KBM-7 (cell line): ENCODE measurements around the gene CRIM1.

Experiments
- DNase-seq: peaks from one replicate; pipeline ENCODE4 v3.0.0-alpha.2; 2015
- in situ Hi-C: fragments of 300-500 bp; cut with MboI; formaldehyde crosslinking; loops from 2 replicates; pipeline ENCODE4 v1.14.3; 2020; ENCODE audit warnings: low sequenced_read_pairs, low pct_unique_long_range_greater_than_20kb, mixed read lengths

The CRIM1 gene

DNA sequence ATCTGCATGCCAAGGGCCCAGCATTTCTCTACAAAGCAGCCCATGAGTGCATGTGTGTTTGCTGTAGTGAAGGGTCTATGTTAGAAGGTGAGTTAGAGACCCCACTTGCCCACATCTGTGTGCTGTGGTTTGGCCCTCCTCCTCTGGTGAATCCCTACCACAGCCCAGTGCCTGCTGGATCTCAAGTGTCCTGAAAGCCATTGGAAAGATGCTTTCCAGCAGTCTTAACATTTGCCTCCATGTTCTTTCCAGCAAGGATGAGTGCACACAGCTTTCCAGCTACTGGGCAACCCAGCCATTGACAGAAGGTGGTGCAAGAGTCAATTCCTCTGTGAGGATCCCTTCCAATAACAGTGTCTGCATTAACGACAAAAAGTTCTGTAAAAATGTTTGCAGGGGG lies 13.6 kb downstream of the CRIM1 start:
- in situ Hi-C loops = loop anchor here (25.0 kb wide), 2 partner anchors 293 to 418 kb away; no protein-coding TSS in a partner anchor
- DNase-seq = no peak

DNA sequence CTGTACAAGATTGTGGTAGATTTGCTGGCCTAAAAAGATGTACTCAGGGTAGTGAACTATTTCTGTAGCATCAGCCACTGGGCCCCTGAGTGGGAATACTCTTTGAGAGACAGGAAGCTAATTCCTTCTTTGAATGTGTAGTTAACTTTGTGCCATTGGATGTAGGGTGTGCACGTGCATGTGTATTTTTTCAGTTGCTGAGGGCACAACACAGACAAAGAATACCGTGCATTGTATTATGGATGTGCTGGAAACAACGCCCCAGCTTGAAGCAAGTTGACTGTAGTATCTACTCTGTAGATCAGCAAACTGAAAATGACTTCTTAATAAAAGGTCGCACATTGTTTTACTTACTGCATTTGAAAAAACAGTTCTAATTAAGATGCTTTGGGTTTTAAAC lies 14.1 kb downstream of the CRIM1 start:
- no peak for DNase-seq
- in situ Hi-C loops = loop anchor here (25.0 kb wide), 2 partner anchors 293 to 418 kb away; no protein-coding TSS in a partner anchor

DNA sequence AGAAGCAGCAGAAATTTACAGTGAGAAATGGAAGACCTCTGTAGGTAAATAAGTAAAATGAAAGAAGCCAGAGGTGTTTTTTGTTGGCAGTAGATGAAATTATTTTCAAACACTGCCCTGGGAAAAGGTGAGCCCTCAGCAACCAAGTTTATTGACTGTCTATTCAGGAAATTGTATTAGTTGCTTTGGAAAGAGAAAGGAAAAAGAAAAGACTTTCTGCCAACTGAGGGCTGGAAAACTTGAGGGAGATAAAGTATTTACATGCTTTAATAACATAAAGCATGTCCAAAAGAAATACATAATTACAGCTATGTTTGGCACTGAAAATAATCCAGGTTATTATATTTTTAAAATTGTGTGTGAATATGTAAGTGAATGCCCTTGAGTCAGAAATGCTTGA lies 14.7 kb downstream of the CRIM1 start:
- in situ Hi-C loops = loop anchor here (25.0 kb wide), 2 partner anchors 292 to 417 kb away; no protein-coding TSS in a partner anchor
- no peak for DNase-seq

DNA sequence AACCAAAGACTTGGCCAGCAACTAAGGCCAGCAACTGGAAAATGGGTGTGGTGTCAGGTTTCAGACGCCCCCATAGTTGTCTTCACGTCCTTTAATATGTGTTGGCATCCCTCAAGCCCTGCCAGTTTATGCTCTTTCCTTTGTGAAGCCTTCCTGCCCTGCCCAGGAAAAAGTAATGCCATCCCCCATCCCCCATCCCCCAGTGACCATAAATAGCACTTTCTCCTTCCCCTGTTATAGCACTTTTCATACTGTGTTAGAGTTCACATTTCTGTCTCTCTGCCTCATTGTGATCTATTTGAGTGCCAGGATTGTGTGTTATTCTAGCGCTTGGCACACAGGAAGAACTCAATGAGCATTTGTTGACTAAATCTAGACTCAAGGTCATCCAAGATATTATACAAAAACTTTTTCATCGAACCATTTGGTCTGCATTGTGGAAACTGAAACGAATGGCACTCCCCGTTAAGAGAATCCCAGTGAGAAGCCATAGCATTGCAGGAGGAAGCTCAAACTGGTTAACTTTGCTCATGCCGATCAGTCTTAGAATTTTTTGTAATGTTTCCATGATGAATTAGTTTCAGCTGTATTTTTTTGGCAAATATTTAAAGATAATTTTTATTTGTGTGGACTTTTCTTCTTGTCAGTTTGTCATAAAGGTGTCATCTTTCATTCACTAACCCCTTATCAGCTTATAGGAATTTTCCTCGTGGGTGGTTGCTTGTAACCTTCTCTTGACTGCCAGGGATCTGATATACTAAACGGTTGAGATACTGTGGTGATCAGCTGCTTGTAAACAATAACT lies 15.7 kb downstream of the CRIM1 start:
- DNase-seq = no peak
- in situ Hi-C loops = loop anchor here (25.0 kb wide), 2 partner anchors 291 to 416 kb away; no protein-coding TSS in a partner anchor

DNA sequence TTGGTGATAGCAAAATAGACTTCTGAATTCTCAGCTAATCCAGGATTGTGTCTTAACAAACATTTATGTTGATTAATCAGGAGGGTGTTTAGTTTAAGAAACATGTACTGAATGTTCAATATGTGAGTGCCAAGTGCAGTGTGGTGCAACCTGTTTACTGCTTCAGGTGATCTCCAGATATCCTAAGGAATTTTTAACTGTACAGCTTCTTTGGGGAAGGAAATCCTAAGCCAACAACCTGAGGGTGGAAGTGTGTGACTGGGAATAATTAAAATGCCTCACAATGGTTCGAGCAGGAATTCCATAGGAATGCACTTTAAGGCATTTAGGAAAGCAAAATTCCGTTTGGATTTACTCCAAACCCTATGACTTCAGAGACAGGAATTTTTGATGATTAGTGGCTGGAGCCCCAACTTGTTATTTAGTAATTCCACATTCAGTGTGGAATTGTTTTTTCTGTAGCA lies 16.4 kb downstream of the CRIM1 start:
- in situ Hi-C loops = loop anchor here (25.0 kb wide), 2 partner anchors 290 to 415 kb away; no protein-coding TSS in a partner anchor
- no peak for DNase-seq

DNA sequence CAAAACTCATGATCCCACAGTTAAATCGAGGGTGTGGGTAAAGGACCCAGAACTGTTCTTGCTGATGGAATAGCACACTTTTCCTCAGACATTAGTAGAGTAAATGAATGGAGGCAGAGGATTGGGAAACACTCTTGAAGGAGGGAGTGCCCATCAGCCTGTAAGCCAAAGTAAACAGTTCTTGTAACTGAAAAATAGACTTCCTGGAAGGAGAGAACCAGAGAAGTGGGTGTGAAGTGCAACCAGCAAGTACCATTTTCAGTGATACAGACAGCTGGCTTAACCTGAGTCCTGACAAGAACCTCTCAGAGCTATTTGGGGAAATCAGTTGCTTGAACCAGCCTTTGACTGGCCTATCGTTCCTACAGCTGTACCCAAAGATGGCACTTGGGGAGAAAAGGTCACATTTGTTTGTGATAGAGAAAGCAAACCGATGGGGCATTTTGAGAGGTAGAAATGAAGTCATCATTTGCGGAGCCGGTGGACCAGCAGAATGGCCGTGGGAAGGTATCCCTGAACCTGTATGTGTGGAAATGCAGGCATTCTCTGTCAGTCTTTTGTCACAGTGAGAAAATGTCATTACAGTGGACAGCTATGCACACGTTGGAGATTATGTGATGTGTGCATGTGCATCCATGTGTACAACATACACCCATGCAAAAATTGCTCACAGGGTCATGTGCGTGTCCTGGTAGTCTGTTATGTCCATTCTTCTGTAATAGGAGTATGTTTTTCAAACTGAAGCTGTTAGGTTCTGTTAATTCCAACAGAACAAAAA lies 17.8 kb downstream of the CRIM1 start:
- no peak for DNase-seq
- in situ Hi-C loops = loop anchor here (25.0 kb wide), 2 partner anchors 289 to 414 kb away; no protein-coding TSS in a partner anchor

DNA sequence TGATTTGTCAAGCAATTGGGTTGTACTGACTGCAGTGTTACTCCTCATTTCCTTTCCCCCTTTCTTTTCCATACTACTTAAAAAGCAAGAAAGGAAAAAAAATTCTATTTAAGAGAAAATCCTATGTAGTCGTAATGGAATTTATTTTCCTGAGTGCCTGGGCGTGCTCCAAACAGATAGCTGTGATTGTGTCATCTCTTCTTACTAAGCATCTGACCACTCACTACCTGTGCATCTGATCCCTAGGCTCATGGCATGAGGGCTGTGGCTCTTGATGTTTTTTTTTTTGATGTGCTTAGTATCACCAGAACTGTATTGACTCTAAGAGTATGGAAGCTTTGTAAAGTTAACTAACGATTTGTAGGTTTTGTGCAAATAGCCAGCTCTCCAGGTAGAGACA lies 19.0 kb downstream of the CRIM1 start:
- in situ Hi-C loops = loop anchor here (25.0 kb wide), 2 partner anchors 288 to 413 kb away; no protein-coding TSS in a partner anchor
- DNase-seq = no peak

DNA sequence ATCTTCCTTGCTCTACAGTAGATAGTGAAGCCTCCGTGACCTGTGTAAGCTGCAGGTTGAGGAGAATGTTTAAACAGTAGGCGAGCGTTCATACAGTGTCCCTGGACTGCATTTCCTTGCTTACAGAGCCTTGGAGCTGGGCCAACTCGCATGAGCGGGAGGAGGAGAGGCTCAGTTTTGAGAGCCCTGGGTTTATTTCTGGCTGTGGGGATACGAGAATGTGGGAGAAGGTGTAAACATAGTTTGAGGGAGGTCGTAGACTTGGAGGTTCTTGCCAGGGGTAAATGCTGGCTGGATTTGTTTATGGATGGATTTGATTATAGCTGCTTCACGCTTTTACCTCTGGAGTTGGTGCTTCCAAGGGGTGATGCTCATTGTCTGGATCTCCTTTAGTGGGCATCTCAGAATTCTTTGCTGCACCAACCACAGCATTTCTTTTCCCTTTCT lies 20.8 kb downstream of the CRIM1 start:
- no peak for DNase-seq
- in situ Hi-C loops = no loop called here

DNA sequence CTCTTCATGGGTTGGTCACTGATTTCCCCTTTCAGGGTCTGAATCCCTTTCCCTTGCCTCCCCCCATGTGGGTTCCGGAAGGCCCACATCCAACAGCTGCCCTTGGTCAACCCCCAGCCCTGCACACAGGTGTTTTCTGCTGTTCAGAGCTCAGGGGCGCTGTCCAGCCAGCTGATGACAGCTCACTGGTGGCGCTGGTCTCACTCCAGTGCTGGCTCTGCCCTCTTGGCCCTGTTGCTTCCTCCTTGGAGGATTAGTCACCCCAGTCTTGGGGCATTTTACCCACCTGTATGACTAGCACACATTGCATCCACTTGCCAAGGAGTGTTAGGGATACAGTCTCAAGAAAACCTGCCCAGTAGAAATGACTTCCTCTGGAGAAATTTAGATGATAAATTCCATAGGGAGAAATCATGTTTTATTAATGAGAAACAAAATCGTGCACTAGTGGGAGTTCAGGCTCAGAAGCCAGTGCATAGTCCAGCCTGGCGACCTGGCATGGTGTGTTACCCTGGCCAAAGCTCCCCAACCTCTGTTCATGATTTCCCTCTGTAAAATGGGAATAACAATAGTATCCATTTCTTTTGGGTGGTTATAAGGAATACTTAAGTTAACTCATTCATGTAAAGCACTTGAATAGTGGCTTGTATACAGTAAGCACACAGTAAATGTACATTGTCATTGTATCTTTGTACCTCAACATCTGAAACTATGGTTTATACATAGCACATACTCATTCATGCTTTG lies 21.6 kb downstream of the CRIM1 start:
- DNase-seq = no peak
- in situ Hi-C loops = no loop called here

DNA sequence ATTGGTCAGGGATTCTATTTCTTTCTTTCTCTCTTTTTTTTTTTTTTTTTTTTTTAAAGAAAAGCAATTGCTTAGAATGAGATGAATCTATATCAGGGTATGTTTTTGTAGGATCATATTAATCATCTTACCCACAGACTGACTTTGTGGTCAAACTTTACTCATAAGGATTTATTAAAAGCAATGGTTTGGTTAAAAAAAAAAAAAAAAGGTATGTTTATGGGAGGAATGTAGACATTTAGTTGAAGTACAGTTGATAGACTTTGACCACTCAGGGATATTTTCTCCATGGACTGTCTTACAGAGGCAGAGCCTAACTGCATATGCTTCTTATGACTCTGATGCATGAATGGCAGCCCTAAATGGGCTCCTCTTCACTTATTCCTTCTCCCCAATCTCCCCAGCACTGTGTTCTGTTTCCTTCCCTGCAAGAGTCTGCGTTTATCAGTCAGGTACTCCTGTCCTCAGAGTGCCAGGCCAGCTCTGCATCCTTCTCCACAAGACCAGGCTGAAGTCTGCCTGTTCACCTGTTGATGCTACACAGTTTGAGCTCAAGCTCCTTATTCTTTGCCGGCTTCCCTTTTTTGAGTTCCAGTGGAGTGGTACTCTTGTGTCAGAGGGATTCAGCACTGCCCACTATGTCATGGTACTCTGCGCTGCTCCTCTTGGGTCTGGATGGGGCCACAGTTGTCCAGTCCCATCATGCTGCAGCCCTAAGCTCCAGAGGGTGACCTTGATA lies 24.3 kb downstream of the CRIM1 start:
- no peak for DNase-seq
- in situ Hi-C loops = no loop called here

DNA sequence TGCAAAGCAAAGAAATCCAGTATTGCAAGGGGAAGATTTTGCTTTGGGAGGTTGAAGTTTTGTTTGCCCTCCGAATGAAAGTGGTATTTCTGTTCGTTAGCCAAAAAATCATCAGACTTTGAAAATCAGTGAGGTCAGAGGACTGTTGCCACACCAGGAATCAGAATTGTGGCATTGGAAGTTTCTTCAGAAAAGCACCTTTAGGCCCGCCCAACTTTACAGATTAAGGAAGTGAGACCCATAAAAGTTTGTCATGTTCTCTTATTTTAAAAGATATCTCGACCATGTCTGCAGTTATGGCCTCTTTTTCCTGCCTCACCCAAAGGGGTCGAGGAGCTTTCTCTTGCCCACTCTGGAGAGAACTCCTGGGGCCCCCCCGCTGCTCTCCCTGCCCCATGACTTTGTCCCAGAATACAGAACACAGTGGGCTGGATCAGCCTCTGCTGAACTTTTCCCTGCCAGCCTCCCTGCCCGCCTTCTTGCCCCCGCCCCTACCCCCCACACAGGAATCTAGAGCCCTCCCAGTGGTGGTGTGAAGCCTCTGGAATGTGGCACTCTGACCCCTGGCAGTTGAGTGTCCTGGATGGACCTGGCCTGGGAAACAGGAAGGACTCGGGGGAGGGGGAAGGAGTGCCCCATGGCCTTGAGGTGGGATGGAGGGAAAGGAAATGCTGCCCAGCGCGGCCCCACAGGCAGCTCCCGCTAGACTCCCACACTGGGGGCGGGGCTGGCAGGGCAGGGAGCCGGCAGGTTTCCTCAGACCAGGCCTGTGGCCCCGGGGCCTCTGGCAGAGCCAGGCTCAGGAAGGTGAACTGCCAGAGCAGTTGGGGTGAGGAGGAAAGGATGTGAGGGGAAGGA lies 25.3 kb downstream of the CRIM1 start:
- DNase-seq = no peak
- in situ Hi-C loops = no loop called here

DNA sequence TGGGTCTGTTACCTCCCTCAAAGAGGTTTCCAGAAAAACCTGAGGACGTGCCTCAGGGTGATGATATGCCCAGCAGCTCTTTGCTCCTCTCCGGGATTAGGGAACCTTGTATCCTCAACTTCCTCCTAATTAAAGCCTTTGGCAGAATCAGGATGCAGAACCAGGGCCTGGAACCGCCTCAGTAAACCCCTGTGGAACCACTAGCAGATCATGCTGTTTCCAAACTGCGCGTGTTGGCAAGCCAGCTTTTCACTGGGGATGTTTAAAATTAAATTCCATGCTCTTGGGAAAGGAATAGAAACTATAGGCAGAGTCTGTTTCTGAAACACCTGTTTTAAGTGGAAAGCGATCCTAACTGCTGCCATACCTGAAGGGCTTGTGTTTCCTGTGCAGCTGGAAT lies 26.4 kb downstream of the CRIM1 start:
- in situ Hi-C loops = no loop called here

DNA sequence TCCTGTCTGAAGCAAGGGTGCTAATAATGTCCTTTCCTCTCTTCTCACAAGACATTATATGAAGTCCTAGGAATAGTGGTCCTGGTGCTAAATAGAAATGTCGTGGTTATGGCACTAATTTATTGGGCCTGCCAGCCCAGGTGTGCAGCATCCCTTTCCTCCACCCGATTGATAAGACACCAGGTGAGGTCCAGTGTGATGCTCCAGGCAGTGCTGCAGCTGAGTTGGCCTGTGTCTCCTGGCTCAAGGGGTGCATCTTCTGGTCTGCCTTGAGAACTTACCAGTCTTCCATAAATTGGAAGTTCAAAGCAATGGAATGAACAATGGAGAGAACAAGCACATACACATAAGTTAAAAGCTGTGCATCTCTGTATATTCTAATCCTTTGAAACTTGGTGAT lies 26.9 kb downstream of the CRIM1 start:
- DNase-seq = no peak
- in situ Hi-C loops = no loop called here

More for the DNA sequence above, 26.4 kb downstream of the CRIM1 start:
- no peak for DNase-seq

DNA sequence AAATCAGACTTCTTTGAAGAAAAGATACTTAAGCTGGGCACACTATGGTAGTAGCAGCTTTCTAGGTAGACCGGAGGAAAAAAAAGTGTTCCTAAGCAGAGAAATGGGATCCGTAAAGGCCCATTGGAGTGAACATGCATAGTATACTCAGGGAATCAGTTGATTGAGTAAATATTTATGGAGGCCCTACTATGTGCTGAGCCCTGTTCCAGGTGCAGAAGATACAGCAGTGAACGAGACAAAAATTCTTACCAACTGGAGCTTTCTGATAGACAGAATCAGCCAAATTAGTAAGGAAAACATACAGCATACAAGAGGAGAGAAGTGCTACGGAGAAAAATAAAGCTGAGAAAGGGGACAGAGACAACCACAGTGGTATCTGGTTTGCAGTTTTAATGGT lies 28.1 kb downstream of the CRIM1 start:
- in situ Hi-C loops = no loop called here
- no peak for DNase-seq

DNA sequence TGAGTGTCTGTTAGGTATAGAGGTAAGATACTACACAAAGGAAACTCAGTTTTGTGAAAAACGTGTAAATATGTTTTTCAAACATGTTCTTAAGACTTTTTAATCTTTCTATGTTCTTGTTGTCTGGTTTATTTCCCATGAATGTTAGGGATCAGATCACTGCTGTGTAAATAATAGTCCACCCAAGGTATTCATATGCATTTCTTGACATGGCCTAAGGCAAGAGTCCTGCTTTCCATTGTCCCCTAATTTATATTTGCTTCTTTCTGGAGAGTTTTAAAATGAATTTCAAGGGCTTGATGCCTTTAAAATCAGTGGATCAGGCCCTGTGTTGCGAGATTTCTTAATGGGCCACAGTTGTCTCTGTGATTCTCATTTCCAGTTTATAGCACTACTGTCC lies 28.9 kb downstream of the CRIM1 start:
- no peak for DNase-seq
- in situ Hi-C loops = no loop called here

DNA sequence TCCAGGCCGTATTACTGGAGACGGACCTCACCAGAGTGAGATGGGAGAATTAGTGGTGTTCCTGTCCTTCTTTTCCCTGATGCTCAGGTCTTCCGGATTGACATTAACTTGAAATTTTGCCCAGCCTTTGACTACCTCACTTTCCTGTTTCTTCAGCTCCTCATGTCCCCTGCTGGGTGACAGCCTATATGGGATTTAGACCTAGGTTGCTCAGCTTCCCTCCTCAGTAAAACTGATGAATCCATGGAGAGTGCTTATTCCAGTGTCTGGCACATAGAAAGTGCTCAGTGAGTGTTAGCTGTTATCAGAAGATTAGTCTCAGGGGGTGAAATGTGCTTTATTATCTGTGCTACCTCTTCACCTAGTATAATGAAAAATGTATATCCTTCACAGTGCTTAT lies 30.0 kb downstream of the CRIM1 start:
- in situ Hi-C loops = no loop called here
- DNase-seq = no peak

DNA sequence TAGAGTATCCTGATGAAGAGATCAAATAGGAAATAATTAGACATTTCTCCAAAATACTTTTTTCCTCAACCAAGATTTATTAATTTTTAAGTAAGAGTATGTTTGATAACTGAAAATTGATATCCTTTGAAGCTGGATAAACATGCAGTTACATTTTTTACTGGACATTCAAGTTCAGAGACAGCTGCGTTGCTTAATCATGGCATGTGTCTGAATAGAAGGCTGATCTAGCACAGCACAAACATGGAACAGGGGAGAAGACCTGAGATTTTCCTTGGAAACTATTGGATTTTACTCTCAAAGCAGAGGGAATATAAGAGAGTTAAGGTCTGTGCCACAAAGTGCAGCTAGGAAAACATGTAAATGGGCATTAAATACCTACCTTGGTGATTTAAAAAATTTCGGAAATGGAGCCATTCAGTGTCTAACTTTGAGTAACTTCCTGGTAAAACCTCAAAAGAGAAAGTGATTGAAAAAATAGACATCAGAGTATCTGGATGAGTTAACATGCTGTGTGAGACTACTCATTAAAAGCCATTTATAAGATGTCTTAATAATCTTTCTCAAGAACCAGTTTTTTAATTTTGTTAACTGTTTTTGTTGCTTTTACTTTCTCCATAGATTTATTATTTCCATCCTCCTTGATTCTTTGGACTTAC lies 31.8 kb downstream of the CRIM1 start:
- DNase-seq = no peak
- in situ Hi-C loops = no loop called here
